Peyer's patch (tissue), 4 donors: ENCODE data around the gene CDK3. TPM values are rescaled to one million over a fixed set of nuclear protein-coding genes. Genes with fewer than 3 reads are reported as not detected.

Experiments used
- DNase-seq, 3 donors: peaks; one replicate each; pipeline ENCODE4 v3.0.0-alpha.2; 2017 to 2019
- H3K27ac ChIP-seq, 4 donors: fragments of 200-600 bp; sonication (generic); one replicate each; pipeline ENCODE4 v1.5.1; 2016 to 2019
- H3K27me3 ChIP-seq, 2 donors: fragments of 200-600 bp; sonication (generic); one replicate each; pipeline ENCODE4 v1.5.1; 2019
- H3K36me3 ChIP-seq, 3 donors: fragments of 200-600 bp; sonication (generic); one replicate each; pipeline ENCODE4 v1.5.1; 2016 to 2019
- H3K4me1 ChIP-seq, 4 donors: fragments of 200-600 bp; sonication (generic); one replicate each; pipeline ENCODE4 v1.5.1; 2016 to 2019
- H3K4me3 ChIP-seq, 4 donors: fragments of 200-600 bp; sonication (generic); 1 replicate in 3 of 4; 2 replicates in 1 of 4; pipeline ENCODE4 v1.5.1; 2016 to 2019; ENCODE audit warnings: mild to moderate bottlenecking in 1 of 4
- H3K9me3 ChIP-seq, 4 donors: fragments of 200-600 bp; sonication (generic); one replicate each; pipeline ENCODE4 v1.5.1; 2016 to 2019; ENCODE audit warnings: mild to moderate bottlenecking in 1 of 4
- POLR2A ChIP-seq, 2 donors: fragments of 450-650 bp; IDR thresholded peaks; one replicate each; pipeline ENCODE4 v1.5.1; 2017; ENCODE audit warnings: antibody characterized with exemption in 2 of 2, mild to moderate bottlenecking in 2 of 2, moderate library complexity in 2 of 2
- total RNA-seq, 4 donors: library from RNA; depleted of rRNA; stranded (reverse); fragments of >200 nt; gene quantifications; one replicate each; pipeline ENCODE4 v1.1.0, GENCODE V29; 2016
- TF ChIP-seq, protein P1 (sequence below), 6 experiments: fragments of 450-650 bp in 4 of 6; fragments of 200-600 bp in 2 of 6; sonication (generic) in 1 of 6; IDR thresholded peaks; one replicate each; pipeline ENCODE4 v1.5.1; 2017 to 2019; ENCODE audit warnings: antibody characterized with exemption in 6 of 6, mild to moderate bottlenecking in 3 of 6, moderate library complexity in 1 of 6

Gene CDK3
- total RNA-seq, 4 donors from 2014 or later = 11.7 to 38.7 (median 23.5) TPM

DNA sequence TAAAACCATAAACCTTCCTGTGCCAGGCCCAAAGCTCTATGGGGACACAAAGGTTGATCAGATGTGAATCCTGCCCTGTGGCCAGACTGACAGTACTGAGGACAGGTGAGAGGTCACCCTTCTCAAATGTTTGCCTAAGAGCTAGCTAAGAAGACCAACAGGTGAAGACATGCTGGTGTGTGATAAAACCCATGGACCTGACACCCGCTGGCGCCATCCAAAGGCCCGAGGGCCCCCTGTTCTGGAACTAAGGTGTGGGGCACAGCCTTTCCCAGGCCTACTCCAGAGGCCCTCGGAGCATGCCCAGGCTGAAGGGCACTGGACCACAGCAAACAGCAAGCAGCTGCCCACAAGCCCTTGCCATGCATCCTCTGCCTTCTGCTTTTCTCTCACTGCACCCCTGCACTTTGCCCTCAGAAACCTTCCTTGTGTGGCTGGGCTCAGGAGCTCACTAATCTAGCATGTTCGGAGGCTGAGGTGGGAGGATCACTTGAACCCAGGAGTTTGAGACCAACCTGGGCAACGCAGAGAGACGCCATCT, 5.2 kb upstream of the CDK3 start:
- Histone ChIP-seq H3K27ac (peak overlapping the region in 3 of 4 donors; percentile 41 to 92 (median 88)), H3K4me3 (no peak overlapping the region), H3K9me3 (no peaks in the 10 kb centered on the region), H3K27me3 (no peaks in the 10 kb centered on the region), H3K4me1 (peaks cover 0 to 40% (median 9%) of the 10 kb centered on the region in 4 donors), H3K36me3 (peaks cover 0 to 16% (median 0%) of the 10 kb centered on the region in 3 donors)
- peak in 1 of 3 donors; percentile 53 for DNase-seq
- no peak for TF ChIP-seq POLR2A (IDR thresholded peaks at IDR 0.05)
- TF ChIP-seq, protein P1, sequence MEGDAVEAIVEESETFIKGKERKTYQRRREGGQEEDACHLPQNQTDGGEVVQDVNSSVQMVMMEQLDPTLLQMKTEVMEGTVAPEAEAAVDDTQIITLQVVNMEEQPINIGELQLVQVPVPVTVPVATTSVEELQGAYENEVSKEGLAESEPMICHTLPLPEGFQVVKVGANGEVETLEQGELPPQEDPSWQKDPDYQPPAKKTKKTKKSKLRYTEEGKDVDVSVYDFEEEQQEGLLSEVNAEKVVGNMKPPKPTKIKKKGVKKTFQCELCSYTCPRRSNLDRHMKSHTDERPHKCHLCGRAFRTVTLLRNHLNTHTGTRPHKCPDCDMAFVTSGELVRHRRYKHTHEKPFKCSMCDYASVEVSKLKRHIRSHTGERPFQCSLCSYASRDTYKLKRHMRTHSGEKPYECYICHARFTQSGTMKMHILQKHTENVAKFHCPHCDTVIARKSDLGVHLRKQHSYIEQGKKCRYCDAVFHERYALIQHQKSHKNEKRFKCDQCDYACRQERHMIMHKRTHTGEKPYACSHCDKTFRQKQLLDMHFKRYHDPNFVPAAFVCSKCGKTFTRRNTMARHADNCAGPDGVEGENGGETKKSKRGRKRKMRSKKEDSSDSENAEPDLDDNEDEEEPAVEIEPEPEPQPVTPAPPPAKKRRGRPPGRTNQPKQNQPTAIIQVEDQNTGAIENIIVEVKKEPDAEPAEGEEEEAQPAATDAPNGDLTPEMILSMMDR (IDR thresholded peaks at IDR 0.05) = no peak

DNA sequence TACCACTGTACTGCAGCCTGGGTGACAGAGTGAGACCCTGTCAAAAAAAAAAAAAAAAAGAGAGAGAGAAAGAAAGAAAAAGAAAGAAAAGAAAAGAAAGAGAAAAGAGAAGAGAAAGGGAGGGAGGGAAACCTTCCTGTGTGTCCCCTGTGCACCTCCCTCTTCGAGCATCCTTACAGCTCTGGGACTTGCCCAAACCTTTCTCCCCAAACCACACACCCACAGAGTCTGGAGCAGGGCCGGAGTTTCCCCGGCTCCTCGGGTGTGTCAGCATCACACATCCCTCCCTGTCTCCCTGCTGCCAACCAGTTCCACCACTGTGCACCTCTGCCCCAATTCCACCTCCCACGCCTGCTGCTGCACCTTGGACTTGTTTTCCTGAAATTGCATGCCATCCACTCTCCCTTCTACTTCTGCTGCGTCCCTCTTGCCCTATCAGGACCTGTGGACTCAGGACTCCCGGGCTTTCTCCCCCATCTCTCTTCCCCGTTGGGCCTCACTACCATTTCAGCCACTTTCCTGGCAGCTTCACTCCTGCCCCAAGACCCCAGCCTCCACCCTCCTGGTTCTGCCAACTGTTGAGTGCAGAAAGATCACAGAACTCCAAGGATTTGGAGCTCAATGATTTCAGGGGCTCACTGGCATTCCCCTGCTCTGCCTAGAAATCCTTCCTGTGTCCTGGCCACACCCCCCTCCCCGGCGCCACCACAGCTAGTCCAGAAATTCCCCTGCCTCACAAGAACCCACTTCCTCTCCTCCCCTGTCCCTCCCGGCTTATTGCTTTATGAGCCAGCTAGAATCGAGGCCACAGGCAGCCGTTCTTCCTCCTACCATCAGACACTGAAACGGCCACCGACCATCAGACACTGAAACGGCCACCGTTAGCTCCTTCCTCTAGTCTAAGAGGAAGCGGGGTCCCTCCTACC, 3.7 kb upstream of the CDK3 start:
- DNase-seq = peak; percentile 62 to 84 (median 84)
- Histone ChIP-seq H3K4me1 (peaks cover 0 to 53% (median 9%) of the 10 kb centered on the region in 4 donors), H3K36me3 (peaks cover 0 to 7% (median 0%) of the 10 kb centered on the region in 3 donors), H3K9me3 (no peaks in the 10 kb centered on the region), H3K27me3 (no peaks in the 10 kb centered on the region), H3K4me3 (peak overlapping the region in 1 of 4 donors; percentile 8), H3K27ac (peak overlapping the region; percentile 41 to 92 (median 67))
- TF ChIP-seq, protein P1 (IDR thresholded peaks at IDR 0.05) = no peak
- TF ChIP-seq POLR2A (IDR thresholded peaks at IDR 0.05) = peak in 1 of 2 donors; percentile 47

DNA sequence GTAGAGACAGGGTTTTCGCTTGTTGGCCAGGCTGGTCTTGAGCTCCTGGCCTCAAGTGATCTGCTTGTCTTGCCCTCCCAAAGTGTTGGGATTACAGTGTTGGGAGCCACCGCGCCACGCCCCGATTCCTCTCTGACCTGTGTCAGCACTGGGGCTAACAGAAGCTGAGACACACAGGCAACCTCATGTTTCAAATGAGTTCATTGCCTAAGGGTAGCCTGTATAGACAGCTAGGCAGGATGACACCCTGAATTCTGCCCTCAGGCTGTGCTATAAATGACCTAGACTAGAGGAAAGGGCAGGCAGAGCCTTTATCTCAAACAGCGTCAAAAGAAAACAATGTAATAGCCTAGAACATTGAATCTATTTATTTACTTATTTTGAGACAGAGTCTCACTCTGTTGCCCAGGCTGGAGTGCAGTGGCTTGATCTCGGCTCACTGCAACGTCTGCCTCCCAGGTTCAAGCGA, 2.3 kb upstream of the CDK3 start:
- Histone ChIP-seq H3K27me3 (no peaks in the 10 kb centered on the region), H3K27ac (peak overlapping the region in 3 of 4 donors; percentile 41 to 92 (median 88)), H3K4me1 (peaks cover 0 to 59% (median 9%) of the 10 kb centered on the region in 4 donors), H3K36me3 (peaks cover 0 to 12% (median 0%) of the 10 kb centered on the region in 3 donors), H3K9me3 (no peaks in the 10 kb centered on the region), H3K4me3 (no peak overlapping the region)
- DNase-seq = no peak
- TF ChIP-seq, protein P1 (IDR thresholded peaks at IDR 0.05) = no peak
- peak in 1 of 2 donors; percentile 16 for TF ChIP-seq POLR2A (IDR thresholded peaks at IDR 0.05)

DNA sequence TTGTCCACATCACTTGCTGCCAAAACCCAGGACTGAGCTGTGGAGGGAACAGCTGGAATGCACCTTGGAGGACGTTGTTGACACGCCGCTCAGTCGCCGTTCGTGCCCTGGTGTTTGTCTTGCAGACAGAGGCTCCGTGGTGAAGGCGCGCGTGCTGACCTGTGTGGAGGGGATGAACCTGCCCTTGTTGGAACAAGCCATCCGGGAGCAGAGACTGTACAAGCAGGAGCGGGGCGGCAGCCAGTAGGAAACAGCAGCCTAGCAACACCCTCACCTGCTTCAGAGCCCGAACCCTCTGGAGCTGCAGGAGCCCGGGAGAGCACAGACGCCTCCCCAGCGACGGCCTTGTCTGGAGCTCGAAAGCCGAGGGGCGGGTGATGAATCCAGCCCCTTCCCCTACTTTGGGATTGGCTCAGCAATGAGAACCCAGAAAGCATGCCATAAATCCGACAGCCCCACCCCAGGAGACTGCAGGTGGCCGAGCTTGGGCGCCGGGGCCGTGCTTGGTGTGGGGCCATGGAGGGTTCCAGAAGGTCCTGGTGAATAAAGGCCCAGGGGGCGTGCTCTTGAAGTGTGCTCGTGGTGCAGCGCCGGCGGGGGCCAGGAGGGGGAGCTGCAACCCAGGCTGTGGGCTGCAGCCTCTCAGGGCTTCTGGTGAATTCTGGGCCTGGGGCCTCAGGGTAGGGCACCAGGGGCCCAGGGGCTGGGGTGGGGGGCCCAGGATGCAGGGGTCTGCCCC, 470 bp upstream of the CDK3 start:
- H3K4me3 ChIP-seq = no peak overlapping the region
- H3K27ac ChIP-seq = no peak overlapping the region
- peak; percentile 40 to 80 (median 75) for DNase-seq
- H3K36me3 ChIP-seq = peaks cover 0 to 15% (median 0%) of the 10 kb centered on the region in 3 donors
- H3K4me1 ChIP-seq = peaks cover 0 to 75% (median 9%) of the 10 kb centered on the region in 4 donors
- H3K9me3 ChIP-seq = no peaks in the 10 kb centered on the region
- TF ChIP-seq POLR2A (IDR thresholded peaks at IDR 0.05) = no peak
- TF ChIP-seq, protein P1 (IDR thresholded peaks at IDR 0.05) = peak; percentile 29 to 77 (median 58)
- no peaks in the 10 kb centered on the region for H3K27me3 ChIP-seq

DNA sequence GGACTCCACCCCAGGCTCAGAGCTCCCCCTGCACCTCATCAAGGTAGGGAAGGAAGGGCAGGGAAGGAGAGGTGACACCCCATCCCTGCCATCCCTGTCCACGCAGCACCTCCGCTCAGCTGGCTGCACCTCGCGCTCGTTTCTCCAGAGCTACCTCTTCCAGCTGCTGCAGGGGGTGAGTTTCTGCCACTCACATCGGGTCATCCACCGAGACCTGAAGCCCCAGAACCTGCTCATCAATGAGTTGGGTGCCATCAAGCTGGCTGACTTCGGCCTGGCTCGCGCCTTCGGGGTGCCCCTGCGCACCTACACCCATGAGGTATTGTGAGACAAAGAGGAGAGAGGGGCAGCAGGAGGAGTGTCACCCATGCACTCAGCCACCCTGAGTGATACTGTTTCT, 1.4 kb downstream of the CDK3 start:
- Histone ChIP-seq H3K9me3 (no peaks in the 10 kb centered on the region), H3K27ac (no peak overlapping the region), H3K36me3 (peaks cover 0 to 15% (median 0%) of the 10 kb centered on the region in 3 donors), H3K4me1 (peaks cover 0 to 59% (median 6%) of the 10 kb centered on the region in 4 donors), H3K27me3 (no peaks in the 10 kb centered on the region), H3K4me3 (no peak overlapping the region)
- DNase-seq = no peak
- TF ChIP-seq POLR2A (IDR thresholded peaks at IDR 0.05) = no peak
- TF ChIP-seq, protein P1 (IDR thresholded peaks at IDR 0.05) = no peak
